ENCODE measurements around the gene FGD6. TPM values are rescaled to one million over a fixed set of nuclear protein-coding genes. Genes with fewer than 3 reads are reported as not detected.

FGD6 gene
- total and polyA plus RNA-seq, 12 donors: 1.2 to 33.4 (median 21.6) TPM

GRCh38 chr12:95178136-95178535 is 39.1 kb downstream of the FGD6 start:
- Histone ChIP-seq H3K27ac (no peak overlapping the region), H3K36me3 (no peaks in the 10 kb centered on the region), H3K27me3 (no peaks in the 10 kb centered on the region), H3K4me1 (peaks cover 2 to 21% (median 12%) of the 10 kb centered on the region in 9 donors), H3K4me3 (no peak overlapping the region), H3K9me3 (no peaks in the 10 kb centered on the region)
- DNase-seq (no peak), ATAC-seq (no peak)
- intact Hi-C loops (cut with DNase I): no loop called here
- 85 to 86% methylated on average over 4 of the region's 4 CpGs for WGBS, 2 donors
- TF ChIP-seq, protein P1, sequence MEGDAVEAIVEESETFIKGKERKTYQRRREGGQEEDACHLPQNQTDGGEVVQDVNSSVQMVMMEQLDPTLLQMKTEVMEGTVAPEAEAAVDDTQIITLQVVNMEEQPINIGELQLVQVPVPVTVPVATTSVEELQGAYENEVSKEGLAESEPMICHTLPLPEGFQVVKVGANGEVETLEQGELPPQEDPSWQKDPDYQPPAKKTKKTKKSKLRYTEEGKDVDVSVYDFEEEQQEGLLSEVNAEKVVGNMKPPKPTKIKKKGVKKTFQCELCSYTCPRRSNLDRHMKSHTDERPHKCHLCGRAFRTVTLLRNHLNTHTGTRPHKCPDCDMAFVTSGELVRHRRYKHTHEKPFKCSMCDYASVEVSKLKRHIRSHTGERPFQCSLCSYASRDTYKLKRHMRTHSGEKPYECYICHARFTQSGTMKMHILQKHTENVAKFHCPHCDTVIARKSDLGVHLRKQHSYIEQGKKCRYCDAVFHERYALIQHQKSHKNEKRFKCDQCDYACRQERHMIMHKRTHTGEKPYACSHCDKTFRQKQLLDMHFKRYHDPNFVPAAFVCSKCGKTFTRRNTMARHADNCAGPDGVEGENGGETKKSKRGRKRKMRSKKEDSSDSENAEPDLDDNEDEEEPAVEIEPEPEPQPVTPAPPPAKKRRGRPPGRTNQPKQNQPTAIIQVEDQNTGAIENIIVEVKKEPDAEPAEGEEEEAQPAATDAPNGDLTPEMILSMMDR (IDR thresholded peaks at IDR 0.05): no peak

DNA sequence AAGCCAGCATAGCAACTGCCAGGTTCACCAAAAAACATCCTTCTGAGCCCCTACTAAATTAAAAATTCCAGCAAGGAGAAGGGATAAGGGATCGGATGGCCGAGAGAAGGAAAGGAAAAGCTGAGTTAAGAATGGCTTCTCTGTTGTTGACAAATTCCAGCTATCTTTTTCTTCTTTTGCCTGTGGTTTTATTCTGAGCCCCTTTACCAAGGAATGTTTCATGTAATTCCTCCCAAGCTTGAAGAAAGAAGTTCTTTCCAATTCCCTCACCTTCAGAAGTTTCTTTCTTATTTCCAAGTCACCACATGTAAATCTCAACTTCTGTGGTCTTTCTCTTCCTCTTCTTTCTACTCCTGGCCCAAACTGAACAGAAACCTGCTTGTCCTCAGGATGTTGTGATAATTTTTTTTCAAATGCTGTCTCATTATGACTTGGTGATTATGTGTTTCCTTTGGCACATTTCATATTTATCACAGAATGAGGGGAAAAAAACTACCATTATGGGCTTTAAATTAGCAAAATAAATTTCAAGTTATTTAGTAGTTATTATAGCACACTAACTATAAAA is 40.0 kb downstream of the FGD6 start:
- no peak overlapping the region for H3K4me3 ChIP-seq
- intact Hi-C loops (cut with DNase I): no loop called here
- H3K36me3 ChIP-seq: peaks cover 0 to 2% (median 0%) of the 10 kb centered on the region in 9 donors
- H3K4me1 ChIP-seq: peaks cover 7 to 29% (median 20%) of the 10 kb centered on the region in 9 donors
- TF ChIP-seq, protein P1 (IDR thresholded peaks at IDR 0.05): no peak
- no peaks in the 10 kb centered on the region for H3K27me3 ChIP-seq
- WGBS, 2 donors: 91 to 92% methylated on average over 2 of the region's 2 CpGs
- H3K9me3 ChIP-seq: no peaks in the 10 kb centered on the region
- DNase-seq (no peak), ATAC-seq (no peak)
- H3K27ac ChIP-seq: peak overlapping the region in 1 of 10 donors; percentile 36

GRCh38 chr12:95173392-95174251 is 43.6 kb downstream of the FGD6 start:
- DNase-seq (peak; percentile 40 to 78), ATAC-seq (peak; percentile 82 to 96 (median 92))
- no peak overlapping the region for H3K4me3 ChIP-seq
- TF ChIP-seq, protein P1 (IDR thresholded peaks at IDR 0.05): no peak
- peaks cover 7 to 43% (median 26%) of the 10 kb centered on the region in 9 donors for H3K4me1 ChIP-seq
- H3K27me3 ChIP-seq: no peaks in the 10 kb centered on the region
- no peaks in the 10 kb centered on the region for H3K9me3 ChIP-seq
- H3K36me3 ChIP-seq: peaks cover 0 to 16% (median 0%) of the 10 kb centered on the region in 9 donors
- intact Hi-C loops (cut with DNase I): loop anchor here in 1 of 10 donors (5.0 kb wide), 1 partner anchor 44 kb away; the partner anchor contains the start of genes FGD6 and VEZT
- H3K27ac ChIP-seq: peak overlapping the region in 8 of 10 donors; percentile 26 to 67 (median 48)
- 17 to 22% methylated on average over 8 of the region's 8 CpGs for WGBS, 2 donors

DNA sequence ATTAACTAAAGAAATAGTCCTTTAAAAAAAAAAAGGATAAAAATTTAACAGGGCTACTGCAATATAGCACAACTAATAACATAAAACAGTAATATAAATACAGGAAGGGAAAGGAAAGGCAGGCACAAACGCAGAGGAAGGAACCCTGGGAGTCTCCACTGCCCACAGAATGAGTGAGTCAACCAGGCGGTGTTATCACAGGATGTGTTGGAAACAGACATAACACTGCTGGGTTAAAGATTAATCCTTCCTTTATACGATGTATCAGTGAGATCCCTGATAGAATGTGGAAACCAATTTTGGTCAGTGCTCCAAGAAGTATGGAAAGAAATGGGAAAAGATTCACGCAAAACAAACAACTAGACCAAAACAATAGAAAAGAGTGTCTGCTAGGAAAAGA is 47.9 kb downstream of the FGD6 start:
- DNase-seq (no peak), ATAC-seq (no peak)
- H3K27me3 ChIP-seq: no peaks in the 10 kb centered on the region
- peaks cover 0 to 16% (median 0%) of the 10 kb centered on the region in 9 donors for H3K36me3 ChIP-seq
- 53 to 63% methylated on average over 4 of the region's 4 CpGs for WGBS, 2 donors
- peaks cover 7 to 35% (median 21%) of the 10 kb centered on the region in 9 donors for H3K4me1 ChIP-seq
- no peaks in the 10 kb centered on the region for H3K9me3 ChIP-seq
- H3K27ac ChIP-seq: peak overlapping the region in 2 of 10 donors; percentile 8 to 48
- TF ChIP-seq, protein P1 (IDR thresholded peaks at IDR 0.05): no peak
- intact Hi-C loops (cut with DNase I): no loop called here
- H3K4me3 ChIP-seq: no peak overlapping the region
